GM12878 (cell line): ENCODE measurements around the gene FOXA2. TPM values are rescaled to one million over a fixed set of nuclear protein-coding genes. Genes with fewer than 3 reads are reported as not detected.

Experiments
- ATAC-seq: fragments of 200-7000 bp; cut with Tn5 transposase; 3 replicates; pipeline ENCODE4 v1.9.1; 2020; ENCODE audit warnings: mild to moderate bottlenecking, moderate library complexity
- BruUV-seq: library from RNA; stranded (reverse); fragments of 400-500 nt; replicated peaks from 2 replicates; lab custom pipeline; 2021; lab: Mats Ljungman, UMichigan
- CTCF ChIA-PET: fragments of 300-600 bp; sonication (Branson Sonifier 250); formaldehyde crosslinking; extraction: SDS; loops from one replicate; lab custom pipeline; 2021; ENCODE audit warnings: inconsistent platforms; lab: Yijun Ruan, JAX
- POLR2A ChIA-PET: fragments of 350-600 bp; formaldehyde crosslinking; extraction: SDS; loops from one replicate; lab custom pipeline; 2021; ENCODE audit warnings: inconsistent platforms; lab: Charles Lee
- RAD21 ChIA-PET: fragments of 300-600 bp; sonication (Branson Sonifier 250); formaldehyde crosslinking; loops from one replicate; lab custom pipeline; 2023; ENCODE audit warnings: antibody characterized with exemption; ENCODE audit not compliant: unreplicated experiment; lab: Charles Lee
- SMC1A ChIA-PET: fragments of 300-600 bp; sonication (Branson Sonifier 250); formaldehyde crosslinking; loops from one replicate; lab custom pipeline; 2023; ENCODE audit not compliant: unreplicated experiment, uncharacterized antibody; lab: Charles Lee
- DNase-seq: peaks from one replicate; pipeline ENCODE4 v3.0.0-alpha.2; 2011; ENCODE audit warnings: low read depth, low spot score
- FAIRE-seq: peaks from 3 replicates; lab custom pipeline; 2011; peaks lifted over from hg19 to GRCh38; lab: Jason Lieb, UNC
- H2AFZ ChIP-seq: 2 replicates; pipeline ENCODE4 v1.6.0; 2011; ENCODE audit warnings: low read depth, low read length, control low read depth; ENCODE audit not compliant: control insufficient read depth
- H3K27ac ChIP-seq: 2 replicates; pipeline ENCODE4 v1.5.1; 2011; ENCODE audit warnings: control low read depth; ENCODE audit not compliant: control insufficient read depth, insufficient read depth
- H3K27me3 ChIP-seq, 2 experiments: replicated peaks in 1 of 2; 2 replicates each; pipeline versions ENCODE4 v1.6.0 to v1.6.1; 2011; ENCODE audit warnings: low read length in 1 of 2; ENCODE audit not compliant: control insufficient read depth in 2 of 2, insufficient read depth in 2 of 2
- H3K36me3 ChIP-seq, 2 experiments: 2 replicates each; pipeline ENCODE4 v1.5.1; 2011; ENCODE audit warnings: low read length in 1 of 2; ENCODE audit not compliant: control insufficient read depth in 2 of 2, insufficient read depth in 2 of 2
- H3K4me1 ChIP-seq: 2 replicates; pipeline ENCODE4 v1.6.1; 2011; ENCODE audit warnings: mild to moderate bottlenecking, low read length, moderate library complexity, mixed read lengths; ENCODE audit not compliant: control insufficient read depth, insufficient read depth
- H3K4me2 ChIP-seq: 2 replicates; pipeline ENCODE4 v1.6.0; 2011; ENCODE audit warnings: control low read depth; ENCODE audit not compliant: control insufficient read depth, insufficient read depth
- H3K4me3 ChIP-seq: fragments of 200-600 bp; sonication (generic); 2 replicates; pipeline ENCODE4 v1.5.1; 2016
- H3K79me2 ChIP-seq: 2 replicates; pipeline ENCODE4 v1.6.0; 2011; ENCODE audit warnings: low read length; ENCODE audit not compliant: control insufficient read depth, insufficient read depth
- H3K9ac ChIP-seq: 2 replicates; pipeline ENCODE4 v1.8.0; 2011; ENCODE audit warnings: low read length, control low read depth, mixed read lengths; ENCODE audit not compliant: control insufficient read depth, insufficient read depth
- H3K9me3 ChIP-seq: replicated peaks from 3 replicates; pipeline ENCODE4 v1.5.1; 2011; ENCODE audit warnings: mild to moderate bottlenecking, low read length; ENCODE audit not compliant: control insufficient read depth, insufficient read depth
- H4K20me1 ChIP-seq: 2 replicates; pipeline ENCODE4 v1.6.0; 2011; ENCODE audit not compliant: control insufficient read depth, insufficient read depth
- CBFB ChIP-seq: IDR thresholded peaks from 2 replicates; pipeline ENCODE4 v1.6.1; 2016; ENCODE audit warnings: antibody characterized with exemption, low read depth
- CHD4 ChIP-seq: fragments of 200-600 bp; sonication (generic); IDR thresholded peaks from 2 replicates; pipeline ENCODE4 v1.6.1; 2016; ENCODE audit warnings: mild to moderate bottlenecking
- GABPA ChIP-seq: IDR thresholded peaks from 2 replicates; pipeline ENCODE4 v1.6.1; 2014; ENCODE audit warnings: antibody characterized with exemption, low read depth, mild to moderate bottlenecking, inconsistent platforms
- MAX ChIP-seq: IDR thresholded peaks from 2 replicates; pipeline ENCODE4 v1.6.1; 2012; ENCODE audit warnings: low read depth, low read length, improper control_type of control experiment
- MYC ChIP-seq: IDR thresholded peaks from 2 replicates; pipeline ENCODE4 v1.6.1; 2011; ENCODE audit warnings: mild to moderate bottlenecking, low read length, moderate library complexity, inconsistent platforms; ENCODE audit not compliant: insufficient read depth, insufficient replicate concordance, insufficient read length, severe bottlenecking
- POU2F2 ChIP-seq: IDR thresholded peaks from 3 replicates; pipeline ENCODE4 v1.6.1; 2011; ENCODE audit warnings: low read depth, mild to moderate bottlenecking, low read length, borderline replicate concordance
- RFX5 ChIP-seq: IDR thresholded peaks from 2 replicates; pipeline ENCODE4 v1.6.1; 2011; ENCODE audit warnings: low read depth, low read length, improper control_type of control experiment
- SRF ChIP-seq, 2 experiments: IDR thresholded peaks; 2 replicates each; pipeline ENCODE4 v1.6.1; 2011; ENCODE audit warnings: low read depth in 2 of 2, low read length in 2 of 2, mild to moderate bottlenecking in 1 of 2, moderate library complexity in 1 of 2
- STAT1 ChIP-seq: fragments of 450-650 bp; conservative IDR thresholded peaks from 2 replicates; pipeline ENCODE4 v1.6.1; 2014; ENCODE audit warnings: antibody characterized with exemption, mild to moderate bottlenecking
- TCF7 ChIP-seq: IDR thresholded peaks from 2 replicates; pipeline ENCODE4 v1.6.1; 2014; ENCODE audit warnings: antibody characterized with exemption, borderline replicate concordance
- WRNIP1 ChIP-seq: IDR thresholded peaks from 2 replicates; pipeline ENCODE4 v1.6.1; 2011; ENCODE audit warnings: low read depth, low read length, improper control_type of control experiment, borderline replicate concordance
- ZNF687 ChIP-seq: fragments of 450-650 bp; IDR thresholded peaks from 2 replicates; pipeline ENCODE4 v1.6.1; 2017; ENCODE audit warnings: mild to moderate bottlenecking, moderate library complexity
- WGBS: methylation state at CpG from one replicate; pipeline ENCODE4 v1.1.6; 2016; ENCODE audit warnings: low lambda C conversion rate; ENCODE audit not compliant: insufficient replicate concordance, insufficient coverage; ENCODE audit errors: missing lambda C conversion rate; 5-methylcytosine and 5-hydroxymethylcytosine counted together
- in situ Hi-C: fragments of 300-500 bp; cut with MboI; formaldehyde crosslinking; loops from 9 replicates; pipeline ENCODE4 v1.14.3; 2018; ENCODE audit warnings: mixed read lengths
- intact Hi-C: fragments of 100-400 bp; cut with micrococcal nuclease; formaldehyde crosslinking; loops from one replicate; pipeline ENCODE4 v1.14.2; 2022; ENCODE audit not compliant: unreplicated experiment
- polyA plus RNA-seq, 11 experiments: library from polyadenylated mRNA; depleted of rRNA in 4 of 11; unstranded in 6 of 11; stranded (reverse) in 5 of 11; fragments of >200 nt; fragmentation: Nextera tagmentation in 4 of 11; fragmentation: Illumina TruSeq in 1 of 11; extraction: Ambion mirVana in 4 of 11; extraction: Trizol in 1 of 11; gene quantifications; 1 replicate in 1 of 11; 2 replicates in 10 of 11; pipeline versions ENCODE4 v1.2.1 to v1.2.3, GENCODE V29; 2011 to 2016; ENCODE audit warnings: inconsistent platforms in 2 of 11, missing spikeins in 2 of 11, low read depth in 1 of 11
- total RNA-seq, 4 experiments: library from RNA; depleted of rRNA in 3 of 4; stranded (reverse); fragments of >200 nt in 3 of 4; fragmentation: Illumina TruSeq in 1 of 4; extraction: Trizol in 1 of 4; gene quantifications; 2 replicates each; pipeline versions ENCODE4 v1.2.1 to v1.2.3, GENCODE V29; 2013 to 2021

FOXA2 gene
- total and polyA plus RNA-seq, 10 of the 15 experiments (the other 5 are each of a cell fraction or from before 2014, with no cell fraction given) = not detected

DNA sequence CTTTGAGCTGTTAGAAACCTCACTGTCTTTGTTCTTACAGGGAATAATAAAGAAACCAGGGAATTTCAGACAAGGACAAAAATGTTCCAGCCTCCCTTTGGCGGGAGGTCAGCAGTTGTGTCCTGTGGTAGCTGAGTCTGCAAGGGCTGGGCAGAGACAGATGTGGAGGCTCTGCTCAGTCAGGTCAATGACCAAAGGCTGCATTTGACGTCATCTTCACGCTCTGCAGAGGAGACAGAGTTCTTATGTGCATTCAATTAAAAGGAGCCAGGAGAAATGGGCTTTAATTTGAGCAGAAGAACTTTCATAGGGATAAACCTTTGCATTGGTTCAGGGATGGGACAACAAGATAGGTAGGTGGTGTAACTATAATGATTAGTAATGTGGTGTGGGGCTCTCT lies 45.1 kb upstream of the FOXA2 start:
- no peaks in the 10 kb centered on the region for H3K27me3 ChIP-seq
- FAIRE-seq (no peak), ATAC-seq (no peak), DNase-seq (no peak)
- ChIA-PET SMC1A (interaction anchor here (1.3 to 2.1 kb wide), 2 partner anchors 8 to 11 kb away, joined by 3 to 5 read pairs; no protein-coding TSS in a partner anchor), POLR2A (no interaction called here), CTCF (no interaction called here), RAD21 (no interaction called here)
- in situ Hi-C loops = no loop called here
- H3K9me3 ChIP-seq = no peaks in the 10 kb centered on the region; the same call in 2 of the 3 replicates
- H3K36me3 ChIP-seq = no peaks in the 10 kb centered on the region
- no peak overlapping the region for H3K4me2 ChIP-seq
- H3K79me2 ChIP-seq = no peaks in the 10 kb centered on the region
- no peak overlapping the region for H3K4me3 ChIP-seq
- H3K4me1 ChIP-seq = no peaks in the 10 kb centered on the region
- no peak overlapping the region for H2AFZ ChIP-seq
- TF ChIP-seq WRNIP1 = no peak
- TF ChIP-seq CBFB = no peak
- TF ChIP-seq MAX = no peak
- no peak for TF ChIP-seq STAT1
- TF ChIP-seq SRF (IDR thresholded peaks at IDR 0.05; ENCODE audit: low read depth in 2 of 2, low read length in 2 of 2) = no peak
- no peak for TF ChIP-seq TCF7
- no peak for TF ChIP-seq POU2F2
- no peak for TF ChIP-seq GABPA
- no peak for TF ChIP-seq RFX5
- TF ChIP-seq CHD4 = no peak
- no peak for TF ChIP-seq MYC
- TF ChIP-seq ZNF687 = no peak
- intact Hi-C loops = no loop called here
- H3K27ac ChIP-seq = no peak overlapping the region
- no TSS peak for BruUV-seq
- 11% methylated on average over 3 of the region's 3 CpGs for WGBS
- H4K20me1 ChIP-seq = no peaks in the 10 kb centered on the region
- H3K9ac ChIP-seq = no peak overlapping the region
